SIG-M5 treated with dmso at 0.1 percent for 504 hours (cell line): ENCODE measurements around the gene SYTL1.

Source experiments
- DNase-seq: peaks from one replicate; lab custom pipeline; 2025; ENCODE audit not compliant: unreplicated experiment; lab: John Stamatoyannopoulos, UW

The SYTL1 gene

DNA sequence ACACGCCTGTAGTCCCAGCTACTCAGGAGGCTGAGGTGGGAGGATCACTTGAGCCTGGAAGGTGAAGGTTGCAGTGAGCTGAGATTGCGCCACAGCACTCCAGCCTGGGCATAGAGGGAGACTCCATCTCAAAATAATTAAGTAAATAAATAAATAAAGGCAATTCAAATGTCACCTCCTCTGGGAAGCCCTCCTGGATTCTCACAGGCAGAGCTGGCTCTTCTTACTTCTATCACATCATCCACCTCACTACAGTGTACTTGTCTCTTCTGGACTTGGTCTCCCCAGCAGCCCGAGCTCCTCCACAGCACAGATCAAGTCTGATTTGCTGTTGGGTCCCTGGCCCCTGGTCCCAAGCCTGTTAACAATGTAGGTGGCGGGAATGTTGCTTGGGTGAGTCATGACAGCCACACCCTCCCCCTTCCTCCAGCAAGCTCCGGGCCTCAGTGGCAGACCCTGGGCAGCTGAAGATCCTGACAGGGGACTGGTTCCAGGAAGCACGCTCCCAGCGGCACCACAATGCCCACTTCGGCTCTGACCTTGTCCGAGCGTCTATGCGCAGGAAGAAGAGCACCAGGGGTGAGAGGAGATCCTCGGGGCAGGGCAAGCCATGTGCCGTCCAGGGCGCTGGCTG, 5.3 kb downstream of the SYTL1 start:
- no peak for DNase-seq

DNA sequence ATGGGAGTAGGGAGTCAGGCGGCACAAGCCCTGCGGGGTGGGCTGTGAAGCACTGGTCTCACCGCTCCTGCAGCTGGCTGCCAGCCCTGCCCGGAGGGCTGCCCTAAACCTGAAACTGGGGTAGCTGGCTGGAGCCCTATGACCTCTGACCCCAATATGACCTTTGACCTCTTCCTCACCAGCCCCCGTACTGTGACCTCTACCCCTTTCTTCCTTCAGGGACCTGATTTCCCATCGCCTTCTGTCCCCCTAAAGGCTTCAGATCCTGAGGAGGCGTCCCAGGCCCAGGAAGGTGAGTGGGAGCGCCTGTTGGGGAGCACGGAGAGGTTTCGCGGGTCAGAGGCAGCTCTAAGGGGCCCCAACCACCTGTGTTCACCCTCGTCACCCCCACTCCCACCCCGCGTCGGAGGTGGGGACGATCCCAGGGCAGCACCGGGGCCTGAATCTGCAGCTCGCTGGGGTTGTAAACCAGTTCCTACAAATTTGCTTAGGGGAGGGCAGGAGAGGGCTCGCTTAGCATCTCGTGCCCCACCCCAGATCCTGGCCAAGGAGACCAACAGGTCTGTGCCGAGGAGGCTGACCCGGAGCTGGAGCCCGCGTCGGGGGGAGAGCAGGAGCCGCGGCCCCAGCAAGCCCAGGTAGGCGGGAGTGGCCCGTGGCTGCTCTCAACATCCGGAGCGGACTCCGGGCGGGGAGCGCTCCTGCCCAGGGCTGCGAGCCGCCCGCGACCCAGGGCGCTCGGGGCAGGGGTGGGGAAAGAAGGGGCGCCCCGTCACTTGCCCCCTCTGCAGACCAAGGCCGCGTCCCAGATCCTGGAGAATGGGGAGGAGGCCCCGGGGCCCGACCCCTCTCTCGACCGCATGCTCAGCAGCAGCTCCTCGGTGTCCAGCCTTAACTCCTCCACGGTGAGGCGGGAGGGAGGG, 7.3 kb downstream of the SYTL1 start:
- DNase-seq, result peak; percentile 8

DNA sequence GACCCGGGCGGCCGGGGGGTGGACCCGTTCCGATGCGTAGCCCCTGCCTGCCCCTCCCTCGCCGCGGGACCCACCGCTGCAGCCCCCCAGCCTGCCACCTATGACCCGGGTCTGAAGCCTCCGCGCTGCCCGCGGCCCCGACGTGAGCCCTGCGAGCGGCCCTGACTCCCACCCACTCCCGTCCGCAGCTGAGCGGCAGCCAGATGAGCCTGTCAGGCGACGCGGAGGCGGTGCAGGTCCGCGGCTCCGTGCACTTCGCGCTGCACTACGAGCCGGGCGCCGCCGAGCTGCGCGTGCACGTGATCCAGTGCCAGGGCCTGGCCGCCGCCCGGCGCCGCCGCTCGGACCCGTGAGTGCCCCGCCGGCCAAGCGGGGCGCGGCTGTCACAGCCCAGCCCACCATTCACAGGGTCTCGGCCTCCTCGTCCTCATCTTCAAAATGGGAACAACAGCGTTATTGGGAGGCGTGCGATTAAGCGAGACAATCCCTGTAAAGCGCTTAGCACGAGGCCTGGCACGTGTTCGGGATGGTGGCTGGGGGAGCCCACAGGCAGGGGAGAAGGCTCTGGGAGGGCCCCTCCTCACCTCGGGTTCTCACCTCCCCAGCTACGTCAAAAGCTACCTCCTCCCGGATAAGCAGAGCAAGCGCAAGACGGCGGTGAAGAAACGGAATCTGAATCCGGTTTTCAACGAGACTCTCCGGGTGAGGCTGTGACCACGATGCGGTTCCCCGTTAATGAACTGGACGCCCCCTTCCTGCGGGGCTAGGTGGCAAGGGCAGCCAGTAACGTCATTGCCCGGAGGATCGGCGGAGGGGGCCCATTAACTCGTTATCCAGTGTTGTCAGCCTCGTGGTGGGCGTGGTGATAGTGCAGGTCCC, 8.2 kb downstream of the SYTL1 start:
- no peak for DNase-seq

DNA sequence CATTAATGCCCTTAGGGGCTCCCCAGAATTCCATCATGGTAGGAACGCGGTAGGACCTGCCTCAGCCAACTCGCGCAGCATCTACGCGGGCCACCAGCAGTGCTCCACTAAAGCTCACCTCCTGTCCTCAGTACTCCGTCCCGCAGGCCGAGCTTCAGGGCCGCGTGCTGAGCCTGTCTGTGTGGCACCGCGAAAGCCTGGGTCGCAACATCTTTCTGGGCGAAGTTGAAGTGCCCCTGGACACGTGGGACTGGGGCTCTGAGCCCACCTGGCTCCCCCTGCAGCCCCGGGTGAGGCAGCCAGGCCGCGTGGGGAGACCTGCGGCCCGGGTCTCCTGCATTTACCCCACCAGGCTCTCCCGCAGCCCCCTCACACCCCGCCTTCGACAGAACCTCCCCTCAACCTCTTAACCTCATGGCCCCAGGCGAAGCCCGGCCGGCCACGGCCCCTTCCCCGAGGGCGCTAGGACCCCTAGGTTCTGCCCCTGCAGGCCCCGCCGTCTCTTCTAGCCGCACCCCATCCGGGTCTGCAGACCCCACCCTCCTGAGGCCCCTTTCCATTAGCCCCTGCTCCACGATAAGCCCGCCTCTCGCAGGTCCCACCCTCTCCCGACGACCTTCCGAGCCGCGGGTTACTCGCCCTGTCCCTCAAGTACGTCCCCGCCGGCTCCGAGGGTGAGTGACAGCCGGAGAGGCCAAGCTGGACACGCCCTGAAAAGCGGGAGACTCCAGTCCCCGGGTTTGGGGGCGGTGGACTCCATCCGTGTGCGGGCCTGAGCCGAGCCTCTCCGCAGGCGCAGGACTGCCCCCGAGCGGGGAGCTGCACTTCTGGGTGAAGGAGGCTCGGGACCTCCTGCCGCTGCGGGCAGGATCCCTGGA, 9.1 kb downstream of the SYTL1 start:
- no peak for DNase-seq

DNA sequence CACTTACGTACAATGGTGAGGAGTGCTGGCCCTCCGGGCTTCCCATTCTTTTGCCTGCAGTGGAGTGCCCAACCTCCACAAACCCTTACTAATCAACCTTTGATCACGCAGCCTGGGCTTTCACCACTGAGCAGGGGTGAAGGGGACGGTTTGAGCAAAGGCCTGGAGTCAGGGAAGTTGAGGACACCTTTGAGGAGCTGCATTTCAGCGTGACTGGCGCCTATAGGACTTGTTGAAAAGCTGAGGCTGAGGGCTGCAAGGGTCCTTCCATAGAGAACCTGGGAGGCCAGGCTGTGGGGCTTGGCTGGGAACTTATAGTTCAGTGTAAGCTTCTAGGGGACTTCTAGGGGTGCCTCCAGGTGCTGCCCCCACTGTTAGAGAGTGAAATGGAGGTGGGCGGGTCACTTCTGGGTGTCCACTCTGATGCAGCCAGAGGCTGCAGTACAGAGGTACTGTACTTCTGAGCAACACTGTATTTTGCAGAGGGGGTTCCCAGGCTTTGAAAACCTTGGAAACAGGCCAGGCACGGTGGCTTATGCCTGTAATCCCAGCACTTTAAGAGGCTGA, 9.8 kb downstream of the SYTL1 start:
- no peak for DNase-seq

DNA sequence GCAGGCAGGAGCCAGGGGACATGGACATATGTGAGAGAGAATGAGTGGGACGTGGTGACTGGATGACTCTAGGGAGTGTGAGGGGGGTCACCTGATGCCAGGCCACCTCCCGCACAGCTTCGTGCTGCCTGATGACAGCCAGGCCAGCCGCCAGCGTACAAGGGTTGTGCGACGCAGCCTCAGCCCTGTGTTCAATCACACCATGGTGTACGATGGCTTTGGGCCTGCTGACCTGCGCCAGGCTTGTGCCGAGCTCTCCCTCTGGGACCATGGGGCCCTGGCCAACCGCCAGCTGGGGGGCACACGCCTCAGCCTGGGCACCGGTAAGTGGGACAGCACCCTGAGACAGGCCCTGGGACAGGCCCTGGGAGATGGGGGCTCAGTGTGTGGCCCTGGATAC, 11.3 kb downstream of the SYTL1 start:
- DNase-seq, result no peak

DNA sequence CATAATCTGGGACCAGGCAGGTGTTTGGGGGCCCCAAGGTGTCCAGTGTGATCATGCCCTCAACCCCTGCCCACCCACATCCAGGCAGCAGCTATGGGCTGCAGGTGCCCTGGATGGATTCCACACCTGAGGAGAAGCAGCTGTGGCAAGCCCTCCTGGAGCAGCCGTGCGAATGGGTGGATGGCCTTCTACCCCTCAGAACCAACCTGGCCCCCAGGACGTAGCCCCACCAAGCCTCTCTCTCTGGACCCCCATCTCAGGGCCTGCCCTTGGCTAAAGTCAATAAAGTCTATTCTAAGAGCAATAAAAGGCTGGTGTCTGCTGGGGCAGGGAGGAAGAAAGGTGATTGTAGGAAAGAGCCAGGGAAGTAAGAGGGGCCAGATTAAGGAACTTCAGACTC, 11.8 kb downstream of the SYTL1 start:
- DNase-seq, result no peak

DNA sequence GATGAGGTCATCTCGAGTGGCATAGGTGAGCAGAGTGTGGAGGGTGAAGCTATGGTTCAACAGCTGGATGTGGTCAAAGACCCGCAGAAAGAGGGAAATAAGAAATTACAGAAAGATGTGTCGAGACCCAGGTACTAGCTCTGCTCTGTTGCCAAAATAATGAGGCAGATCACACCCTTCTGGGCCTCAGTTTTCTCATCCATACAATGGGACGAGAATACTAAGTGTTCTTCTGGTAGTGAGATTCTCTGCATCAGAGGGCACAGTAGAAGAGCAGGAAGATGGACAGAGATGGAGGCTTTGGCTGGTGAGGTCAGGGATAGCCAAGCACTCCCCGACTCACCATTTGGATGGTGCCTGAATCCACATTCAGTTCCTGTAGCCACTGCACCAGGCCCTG, 13.9 kb downstream of the SYTL1 start:
- DNase-seq, result no peak

DNA sequence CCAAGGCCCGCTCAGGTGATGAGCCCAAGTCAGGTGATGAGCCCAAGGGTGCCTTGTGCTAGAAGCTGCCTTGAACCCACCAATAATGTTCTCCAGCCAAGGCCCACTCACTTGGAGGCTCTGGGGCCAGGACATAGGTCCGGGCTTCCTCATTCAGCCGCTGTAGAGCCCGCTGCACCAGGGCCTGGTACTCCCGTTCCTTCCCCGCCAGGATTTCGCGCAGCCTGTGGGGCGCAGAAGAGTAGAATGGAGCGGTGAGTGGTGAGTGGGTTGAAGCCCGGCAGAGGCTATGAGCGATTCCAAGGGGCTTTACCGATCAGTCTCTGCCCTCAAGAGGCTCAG, 14.4 kb downstream of the SYTL1 start:
- DNase-seq, result no peak

DNA sequence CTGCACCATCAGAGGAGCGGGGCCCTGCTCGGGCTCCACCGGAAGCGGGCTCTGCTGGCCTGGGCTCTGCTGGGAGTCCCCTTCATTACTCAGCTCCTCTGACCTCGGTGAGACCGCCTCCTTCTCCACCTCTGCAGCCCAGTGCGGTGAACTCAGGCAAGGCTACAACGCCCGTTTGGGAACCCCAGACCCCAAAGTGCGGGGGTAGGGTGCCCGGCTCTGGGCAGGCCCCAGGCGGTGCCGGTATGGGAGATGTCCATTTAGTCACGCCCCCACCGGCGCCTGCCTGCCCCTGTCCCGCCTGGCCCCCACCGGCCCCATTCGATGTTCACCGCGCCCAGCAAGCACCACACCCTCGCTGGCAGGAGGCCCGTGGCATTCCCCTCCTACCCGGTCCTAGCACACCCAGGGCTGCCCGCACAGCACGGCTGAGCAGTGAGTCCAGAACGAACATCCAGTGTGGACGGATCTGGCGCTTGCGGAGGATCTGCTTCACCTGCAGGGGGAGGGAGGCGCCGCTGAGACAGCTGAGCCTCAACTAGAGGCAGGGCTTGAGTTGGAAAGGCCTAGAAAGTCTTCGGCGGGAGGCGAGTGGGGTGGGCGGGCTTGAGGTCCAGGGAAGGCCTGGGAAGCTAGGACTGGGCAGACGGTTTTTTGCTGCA, 14.9 kb downstream of the SYTL1 start:
- no peak for DNase-seq

DNA sequence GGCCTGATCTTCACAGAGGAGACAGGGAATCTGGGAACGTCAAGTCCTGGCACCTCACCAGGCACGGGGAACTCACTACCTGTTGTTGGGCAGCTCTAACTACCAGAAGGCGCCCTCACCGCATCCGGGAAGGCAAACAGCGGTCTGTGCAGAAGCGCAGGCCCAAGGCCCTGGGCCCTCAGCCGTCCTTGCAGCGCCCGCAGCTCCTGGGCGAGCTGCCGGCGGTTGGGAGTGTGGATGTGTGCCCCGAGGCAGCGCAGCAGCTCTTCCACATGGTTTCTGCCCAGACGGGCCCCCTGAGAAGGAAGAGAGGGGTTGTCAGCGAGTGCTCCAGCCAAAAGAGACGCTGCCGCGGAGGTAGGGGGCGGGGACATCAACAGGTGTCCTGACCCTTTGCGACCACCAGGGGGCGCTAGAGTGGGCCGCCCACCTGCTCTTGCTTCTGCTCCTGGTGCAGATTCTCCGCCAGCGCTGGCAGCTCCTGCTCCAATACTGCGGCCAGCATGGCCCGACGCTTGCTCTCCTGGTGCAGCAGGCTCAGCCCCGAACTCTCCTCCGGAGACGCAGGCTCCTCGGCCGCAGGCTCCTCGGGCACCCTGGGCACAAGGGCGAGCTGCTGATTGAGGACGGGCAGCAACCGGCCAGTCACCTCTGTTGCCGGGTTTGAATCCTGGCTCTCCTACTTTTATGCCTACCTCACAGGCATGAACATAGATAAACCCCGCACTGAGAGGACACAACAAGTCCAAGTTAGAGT, 15.6 kb downstream of the SYTL1 start:
- DNase-seq, result peak; percentile 18

DNA sequence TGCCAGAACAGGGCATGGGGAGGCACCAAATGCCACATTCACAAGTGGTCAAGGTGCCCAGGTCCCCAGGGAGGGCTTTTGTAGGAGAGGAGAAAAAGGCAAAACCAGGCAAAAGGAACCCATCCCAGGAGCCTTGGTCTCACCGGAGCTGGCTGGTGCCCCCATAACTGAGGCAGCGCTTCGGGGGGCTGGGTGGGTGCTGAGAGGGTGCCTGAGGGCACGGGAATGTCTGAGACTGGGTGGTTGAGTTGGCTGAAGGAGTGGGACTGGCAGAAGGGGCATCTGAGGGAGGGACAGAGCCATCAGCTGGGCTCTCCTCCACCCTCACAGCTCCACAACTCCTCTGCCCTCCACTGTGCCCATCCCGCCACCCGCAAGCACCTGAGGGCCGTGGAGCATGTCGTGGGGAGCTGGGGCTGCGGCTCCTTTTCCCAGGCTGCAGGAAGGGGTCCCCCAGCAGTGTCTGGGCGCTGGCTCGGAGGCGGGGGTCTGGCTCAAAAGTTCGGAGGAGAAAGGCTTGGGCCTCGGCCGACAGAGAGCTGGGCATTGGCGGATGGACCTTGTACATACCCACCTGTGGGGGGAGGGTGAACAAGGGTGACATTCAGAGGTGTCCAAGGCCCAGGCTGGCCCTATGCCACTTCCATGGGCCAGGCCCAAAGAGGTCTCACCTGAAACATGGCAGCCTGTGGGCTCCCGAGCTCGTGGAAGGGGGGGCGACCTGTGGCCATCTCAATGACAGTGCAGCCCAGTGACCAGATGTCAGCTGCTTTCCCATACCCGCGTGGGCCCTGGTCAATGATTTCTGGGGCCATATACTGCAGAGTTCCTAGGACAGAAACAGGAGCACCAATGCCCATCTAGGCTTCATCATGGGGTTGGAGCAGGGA, 16.5 kb downstream of the SYTL1 start:
- no peak for DNase-seq

DNA sequence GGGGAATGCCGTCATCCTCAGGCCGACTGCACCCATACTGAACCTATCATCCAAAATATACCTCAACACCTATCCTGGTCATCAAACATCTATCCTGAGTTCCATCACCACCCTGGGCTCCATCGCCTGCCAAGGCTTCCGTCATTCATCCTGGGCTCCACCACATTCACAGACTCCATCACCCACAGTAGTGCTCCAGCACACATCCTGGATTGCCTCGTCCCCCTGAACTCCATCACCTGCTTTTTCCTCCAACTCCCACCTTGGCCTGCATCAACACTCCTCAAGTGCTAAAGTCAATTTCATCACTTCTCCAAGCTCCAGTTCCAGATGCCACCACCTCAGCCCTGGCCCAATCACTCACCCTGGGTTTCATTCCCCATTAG, 17.1 kb downstream of the SYTL1 start:
- DNase-seq, result no peak

DNA sequence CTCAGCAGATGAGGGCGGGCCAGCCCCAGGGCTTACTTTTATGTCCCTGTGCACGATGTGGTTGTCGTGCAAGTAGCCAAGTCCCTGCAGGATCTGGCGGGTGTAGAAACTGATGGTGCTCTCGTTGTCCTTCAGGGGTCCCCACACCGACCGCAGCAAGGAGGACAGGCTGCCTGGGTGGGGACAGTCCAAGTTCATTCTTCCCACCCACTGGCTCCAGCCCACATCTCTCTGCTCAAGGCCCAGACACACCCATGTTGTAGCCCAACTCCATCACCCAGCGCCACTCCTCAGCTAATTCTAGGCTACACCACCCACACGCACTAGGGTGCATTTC, 18.0 kb downstream of the SYTL1 start:
- no peak for DNase-seq

DNA sequence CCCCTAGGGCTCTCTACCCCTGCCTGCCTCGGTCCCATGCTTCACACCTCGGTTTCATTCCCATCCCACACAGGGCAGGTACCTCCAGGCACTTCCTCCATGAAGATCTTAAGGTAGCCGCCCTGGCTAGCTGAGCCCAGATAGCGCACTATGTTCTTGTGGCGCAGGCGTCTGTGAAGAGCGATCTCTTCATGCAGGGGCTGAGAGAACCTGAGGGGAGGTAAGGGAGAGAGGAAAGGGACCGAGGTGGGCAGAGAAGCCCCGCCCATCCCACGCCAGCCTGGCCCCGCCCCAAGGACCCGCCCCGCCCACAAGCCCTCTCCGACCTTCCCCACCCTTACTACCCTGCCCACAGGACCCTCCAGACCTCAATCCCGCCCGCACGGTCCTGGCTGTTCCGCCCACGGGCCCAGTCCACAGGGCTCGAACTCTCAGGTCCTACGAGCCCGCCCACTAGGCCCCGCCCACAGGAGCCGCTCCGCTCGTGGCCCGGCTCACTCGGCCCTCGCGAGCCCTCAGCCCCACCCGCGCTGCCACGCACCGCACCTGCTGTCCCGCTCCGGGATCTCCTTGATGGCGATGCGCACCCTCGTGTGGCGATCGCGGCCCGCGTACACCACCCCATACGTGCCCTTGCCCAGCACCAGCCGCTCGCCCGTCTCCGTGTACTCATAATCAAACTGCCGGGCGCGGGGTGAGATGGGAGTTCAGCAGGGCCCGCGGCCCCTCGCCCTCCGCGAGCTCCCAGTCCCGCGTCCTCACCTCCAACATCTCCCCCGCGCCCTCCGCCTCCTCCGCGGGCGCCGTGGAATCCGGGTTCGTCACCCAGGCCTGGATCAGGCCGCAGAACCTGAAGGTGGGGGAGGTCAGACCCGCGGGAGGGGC, 18.6 kb downstream of the SYTL1 start:
- DNase-seq, result no peak

DNA sequence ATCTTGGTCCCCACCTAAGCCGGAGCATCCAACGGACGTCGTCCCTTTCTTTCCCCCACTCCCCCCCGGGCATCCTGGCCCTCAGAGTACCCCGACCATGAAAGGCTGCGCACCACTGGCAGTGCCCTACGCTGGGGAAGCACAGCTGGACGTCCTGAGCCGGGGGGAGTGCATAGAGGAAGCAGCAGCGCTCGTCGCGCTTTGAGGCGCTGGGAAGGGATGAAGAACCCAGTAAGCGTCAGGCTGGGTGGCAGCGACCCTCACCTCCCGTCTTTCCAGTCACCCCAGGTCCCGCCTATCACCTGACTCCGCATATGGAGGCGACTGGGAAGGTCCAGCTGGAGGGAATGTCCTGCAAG, 19.2 kb downstream of the SYTL1 start:
- DNase-seq, result no peak

DNA sequence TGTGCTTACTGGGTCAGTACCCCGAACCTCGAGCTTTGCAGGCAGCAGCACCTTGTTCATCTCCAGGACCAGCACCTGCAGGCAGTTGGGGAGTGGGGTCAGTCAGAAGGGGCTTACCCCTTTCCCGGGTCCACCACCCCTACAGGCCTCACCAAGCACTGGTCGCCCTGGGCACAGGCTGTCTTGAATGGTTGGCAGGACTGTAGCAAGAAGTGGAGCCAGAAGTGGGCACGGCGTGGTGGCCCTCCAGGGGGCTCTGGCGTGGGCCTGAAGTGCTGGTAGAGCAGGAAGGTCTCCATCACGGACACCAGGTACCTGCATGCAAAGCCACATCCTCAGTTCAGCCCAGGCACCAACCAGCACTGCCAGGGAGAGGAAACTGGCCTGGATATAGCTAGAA, 19.7 kb downstream of the SYTL1 start:
- DNase-seq, result no peak
